GM18520 (cell line): Measurements from ENCODE around the gene LRRC8C.
"Not testable (repeated sequence)": the region's sequence is repeated elsewhere in the genome, so short reads cannot be mapped to it uniquely, and the experiment has no call there.

Experiments
- ATAC-seq: cut with Tn5 transposase; IDR thresholded peaks from one replicate; pipeline ENCODE4 v1.9.1; 2021; ENCODE audit not compliant: unreplicated experiment

The LRRC8C gene

DNA sequence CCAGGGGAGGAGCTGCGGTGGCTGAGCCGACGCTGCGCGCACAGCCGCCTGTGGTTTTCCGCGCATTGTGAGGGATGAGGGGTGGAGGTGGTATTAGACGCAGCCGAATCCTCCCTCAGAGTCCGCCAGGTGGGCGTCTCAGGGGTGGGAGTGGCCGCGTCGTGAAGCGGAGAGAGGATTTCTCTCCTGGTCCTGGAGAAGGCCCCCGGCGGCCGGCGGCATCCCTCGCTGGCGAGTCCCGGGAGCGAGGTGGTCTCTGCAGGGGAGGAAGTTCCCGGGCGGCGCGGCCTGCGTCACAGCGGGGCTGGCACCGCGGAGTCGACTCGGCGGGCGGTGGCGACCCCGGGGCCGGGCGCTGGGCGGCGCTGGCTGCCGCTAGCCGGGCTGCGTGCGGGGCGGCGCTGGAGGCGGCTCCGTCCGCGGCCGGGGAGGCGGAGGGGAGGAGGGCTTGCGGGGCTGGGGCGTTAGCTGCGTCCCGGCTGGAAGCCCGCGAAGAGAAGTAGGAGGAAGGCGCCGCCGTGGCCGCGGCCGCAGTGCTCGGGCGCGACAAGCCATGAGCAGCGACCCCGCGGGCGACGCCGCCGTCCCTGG lies at the start of gene LRRC8C:
LRRC8C (plus strand) TSS at position 464 of the 591 bp plus-strand sequence. CDS start 53,354 bp downstream, outside the sequence.
- peak; percentile 75 for ATAC-seq

- ATAC-seq = no peak
These were observed 48.7 kb upstream of the LRRC8C start for GRCh38 chr1:89584211-89584610.

- no peak for ATAC-seq
These were observed 48.1 kb upstream of the LRRC8C start for GRCh38 chr1:89584781-89585180.

GRCh38 chr1:89587729-89588161 lies 45.2 kb upstream of the LRRC8C start:
- no peak for ATAC-seq

GRCh38 chr1:89588480-89588879 lies 44.4 kb upstream of the LRRC8C start:
- ATAC-seq = no peak

GRCh38 chr1:89589515-89589914 lies 43.4 kb upstream of the LRRC8C start:
- ATAC-seq = no peak

DNA sequence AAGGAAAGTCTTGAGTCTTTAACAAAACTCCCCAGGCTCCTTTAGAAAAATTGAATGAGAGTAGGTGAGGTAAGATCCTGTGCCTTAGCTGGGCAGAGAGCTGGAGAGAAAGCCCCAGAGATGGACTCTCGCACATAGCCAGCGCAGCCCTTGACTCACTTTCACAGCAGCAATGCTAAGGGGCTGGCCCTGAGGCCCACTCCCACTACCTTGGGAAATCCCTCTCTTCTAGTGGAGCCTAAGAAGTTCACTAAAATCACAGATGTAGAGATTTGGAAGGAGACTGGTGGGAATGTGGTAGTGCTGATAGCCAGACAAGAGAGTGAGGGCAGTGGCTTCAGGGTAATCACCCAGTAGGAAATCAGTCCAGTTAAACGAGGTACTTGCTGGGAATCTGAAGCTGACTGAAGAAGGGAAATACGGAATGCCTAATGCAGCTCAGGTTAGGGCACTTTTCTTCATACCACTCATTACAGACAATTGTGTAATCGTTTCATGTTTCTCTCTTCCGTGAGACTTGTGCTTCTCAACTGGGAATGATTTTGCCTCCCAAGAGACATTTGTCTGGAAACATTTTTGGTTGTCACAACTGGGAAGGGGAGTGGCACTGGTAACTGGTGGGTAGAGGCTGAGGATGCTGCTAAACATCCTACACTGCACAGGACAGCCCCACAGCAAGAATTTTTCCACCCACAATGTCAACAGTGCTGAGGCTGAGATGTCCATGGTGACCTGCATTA lies 42.4 kb upstream of the LRRC8C start:
- ATAC-seq = no peak

GRCh38 chr1:89592861-89593302 lies 40.0 kb upstream of the LRRC8C start:
- not testable (repeated sequence) for ATAC-seq

GRCh38 chr1:89594096-89594740 lies 38.7 kb upstream of the LRRC8C start:
- ATAC-seq = no peak

GRCh38 chr1:89596698-89597097 lies 36.2 kb upstream of the LRRC8C start:
- no peak for ATAC-seq

- ATAC-seq = no peak
These were observed 34.2 kb upstream of the LRRC8C start for GRCh38 chr1:89598450-89599331.

GRCh38 chr1:89599332-89599630 lies 33.6 kb upstream of the LRRC8C start:
- ATAC-seq = no peak

DNA sequence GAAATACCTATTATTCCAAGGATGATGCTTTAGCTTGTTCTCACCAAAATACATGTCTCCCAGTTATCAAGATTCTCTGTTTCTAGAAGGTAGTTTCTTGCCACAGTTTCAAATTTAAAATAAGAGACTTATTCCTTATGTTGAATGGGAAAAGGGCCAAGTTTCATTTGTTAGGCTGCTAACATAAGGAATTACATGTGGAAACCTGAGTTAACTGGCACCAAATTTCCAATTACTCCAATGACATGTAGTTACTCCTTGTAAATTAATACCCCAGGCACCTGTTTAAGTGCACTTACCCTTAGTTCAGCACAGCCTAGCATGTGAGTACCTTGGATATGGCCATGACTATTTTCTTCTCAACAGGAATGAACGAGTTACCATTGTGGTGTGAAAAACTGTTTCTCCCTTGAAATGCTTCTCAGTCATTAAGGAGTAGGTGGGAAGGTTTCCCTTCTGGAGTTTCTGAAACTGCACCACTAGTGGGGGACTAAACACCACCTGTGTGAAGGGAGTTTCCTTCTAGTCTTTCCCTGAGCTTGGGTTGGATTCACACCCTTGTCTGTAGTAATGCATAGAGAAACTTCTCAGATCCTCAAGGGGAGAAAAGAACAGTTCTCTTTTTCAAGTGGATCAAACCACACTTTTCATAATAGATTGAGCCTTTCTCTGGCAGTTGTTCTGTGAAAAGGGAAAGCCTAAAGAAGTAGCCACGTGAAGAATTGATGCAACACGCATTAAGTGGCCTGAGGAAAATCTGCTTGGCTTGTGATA lies 32.3 kb upstream of the LRRC8C start:
- ATAC-seq = no peak

GRCh38 chr1:89602871-89603404 lies 30.0 kb upstream of the LRRC8C start:
- ATAC-seq = no peak

GRCh38 chr1:89603651-89604413 lies 29.1 kb upstream of the LRRC8C start:
- no peak for ATAC-seq

GRCh38 chr1:89604414-89604735 lies 28.5 kb upstream of the LRRC8C start:
- no peak for ATAC-seq

- ATAC-seq = no peak
These were observed 27.2 kb upstream of the LRRC8C start for GRCh38 chr1:89605692-89606091.

DNA sequence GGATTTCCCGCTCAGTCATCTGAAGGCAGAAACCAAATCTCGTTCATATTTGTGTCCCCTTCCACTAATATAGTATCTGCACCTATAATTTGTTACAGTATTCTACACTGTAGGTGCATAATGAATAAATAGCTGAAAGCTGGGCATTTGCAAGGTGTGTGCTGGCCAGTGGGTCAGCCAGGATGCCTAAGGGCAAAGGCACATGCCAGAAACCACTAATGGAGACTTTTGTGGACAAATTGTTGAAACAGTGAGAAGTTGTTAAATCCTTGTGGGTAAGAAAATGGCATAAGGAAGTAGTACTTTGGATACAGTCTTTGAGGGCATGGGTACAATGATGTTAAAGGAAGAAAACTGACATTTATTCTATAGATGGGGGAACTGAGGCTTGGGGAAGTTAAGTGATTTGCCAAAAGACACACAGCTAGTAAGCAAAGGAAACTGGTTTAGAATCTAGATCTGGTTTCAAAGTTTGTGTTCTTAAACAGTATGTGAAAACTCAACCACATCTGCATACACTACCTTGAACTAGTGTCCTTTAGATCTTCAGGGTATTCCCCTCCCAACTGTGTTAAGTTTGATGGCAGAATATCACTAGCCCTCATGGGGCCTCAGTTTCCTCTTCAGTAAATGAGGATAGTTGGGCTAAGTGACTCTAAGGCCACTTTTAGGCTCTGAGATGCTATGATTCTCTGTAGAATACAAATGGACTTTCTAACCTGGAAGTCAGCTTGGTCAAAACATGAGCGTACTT lies 26.5 kb upstream of the LRRC8C start:
- no peak for ATAC-seq

GRCh38 chr1:89607156-89607555 lies 25.8 kb upstream of the LRRC8C start:
- no peak for ATAC-seq
